HepG2 (cell line): ENCODE data around the gene KIF1B. TPM values are rescaled to one million over a fixed set of nuclear protein-coding genes. Genes with fewer than 3 reads are reported as not detected.

Source experiments
- AKAP8 ChIP-seq: sonication (generic); formaldehyde crosslinking; IDR thresholded peaks from 2 replicates; pipeline ENCODE4 v1.5.1; 2020; ENCODE audit warnings: mild to moderate bottlenecking, missing genetic modification reagents
- GATA4 ChIP-seq: sonication (generic); IDR thresholded peaks from 2 replicates; pipeline ENCODE4 v1.6.1; 2016; ENCODE audit warnings: antibody characterized with exemption, low read depth, borderline replicate concordance
- KLF16 ChIP-seq, 2 experiments: sonication (generic) in 1 of 2; formaldehyde crosslinking in 1 of 2; IDR thresholded peaks; 2 replicates each; pipeline versions ENCODE4 v1.6.1 to v1.8.0; 2016 to 2023; ENCODE audit warnings: missing genetic modification reagents in 2 of 2, missing compliant biosample characterization in 1 of 2
- KMT2A ChIP-seq: sonication (generic); formaldehyde crosslinking; IDR thresholded peaks from 2 replicates; pipeline ENCODE4 v1.4.0; 2020; ENCODE audit warnings: missing genetic modification reagents
- NFE2L2 ChIP-seq: fragments of 150-350 bp; IDR thresholded peaks from 2 replicates; pipeline ENCODE4 v1.6.1; 2014; ENCODE audit warnings: low read length
- NR2F1 ChIP-seq, 2 experiments: fragments of 450-650 bp in 1 of 2; formaldehyde crosslinking in 1 of 2; IDR thresholded peaks; 2 replicates each; pipeline versions ENCODE4 v1.5.0 to v1.6.1; 2016 to 2020; ENCODE audit warnings: mild to moderate bottlenecking in 1 of 2, missing compliant biosample characterization in 1 of 2, missing genetic modification reagents in 1 of 2, moderate library complexity in 1 of 2
- RFXANK ChIP-seq: IDR thresholded peaks from 2 replicates; pipeline ENCODE4 v1.6.1; 2016
- SALL2 ChIP-seq: sonication (generic); formaldehyde crosslinking; IDR thresholded peaks from 2 replicates; pipeline ENCODE4 v1.8.1; 2023; ENCODE audit warnings: mild to moderate bottlenecking, missing genetic modification reagents, inconsistent platforms
- STAT5B ChIP-seq: sonication (generic); formaldehyde crosslinking; IDR thresholded peaks from 2 replicates; pipeline ENCODE4 v1.4.0; 2020; ENCODE audit warnings: missing genetic modification reagents
- ZFY ChIP-seq: sonication (generic); formaldehyde crosslinking; IDR thresholded peaks from 2 replicates; pipeline ENCODE4 v1.4.0; 2020; ENCODE audit warnings: missing genetic modification reagents
- ZNF556 ChIP-seq: sonication (generic); formaldehyde crosslinking; IDR thresholded peaks from 2 replicates; pipeline ENCODE4 v1.4.0; 2020; ENCODE audit warnings: mild to moderate bottlenecking, missing genetic modification reagents, borderline replicate concordance
- ZNF7 ChIP-seq: IDR thresholded peaks from 2 replicates; pipeline ENCODE4 v1.6.1; 2016; ENCODE audit warnings: missing biosample characterization, missing genetic modification reagents
- polyA plus RNA-seq, 8 experiments: library from polyadenylated mRNA; depleted of rRNA in 3 of 8; stranded (reverse) in 7 of 8; unstranded in 1 of 8; fragments of >200 nt; fragmentation: Illumina TruSeq in 4 of 8; extraction: Trizol in 4 of 8; gene quantifications; 2 replicates each; pipeline versions ENCODE4 v1.2.1 to v1.2.3, GENCODE V29; 2011 to 2016; ENCODE audit warnings: low read depth in 4 of 8, missing spikeins in 1 of 8, mixed read lengths in 1 of 8; ENCODE audit not compliant: insufficient read depth in 1 of 8
- total RNA-seq, 5 experiments: library from RNA; depleted of rRNA; stranded (reverse); fragments of >200 nt; fragmentation: Illumina TruSeq; extraction: Trizol; gene quantifications; 2 replicates each; pipeline ENCODE4 v1.2.3, GENCODE V29; 2016; ENCODE audit warnings: low read depth in 1 of 5
- TF ChIP-seq, protein P1 (sequence below): IDR thresholded peaks from 2 replicates; pipeline ENCODE4 v1.6.1; 2016; ENCODE audit warnings: mild to moderate bottlenecking
- TF ChIP-seq, protein P2 (sequence below): sonication (generic); formaldehyde crosslinking; IDR thresholded peaks from 2 replicates; pipeline ENCODE4 v1.5.0; 2020; ENCODE audit warnings: missing genetic modification reagents, mild to moderate bottlenecking, borderline replicate concordance

The KIF1B gene
- total and polyA plus RNA-seq, 2 of the 13 experiments (the other 11 are each of a cell fraction or from before 2014, with no cell fraction given), result 26.7 to 32.5 TPM

DNA sequence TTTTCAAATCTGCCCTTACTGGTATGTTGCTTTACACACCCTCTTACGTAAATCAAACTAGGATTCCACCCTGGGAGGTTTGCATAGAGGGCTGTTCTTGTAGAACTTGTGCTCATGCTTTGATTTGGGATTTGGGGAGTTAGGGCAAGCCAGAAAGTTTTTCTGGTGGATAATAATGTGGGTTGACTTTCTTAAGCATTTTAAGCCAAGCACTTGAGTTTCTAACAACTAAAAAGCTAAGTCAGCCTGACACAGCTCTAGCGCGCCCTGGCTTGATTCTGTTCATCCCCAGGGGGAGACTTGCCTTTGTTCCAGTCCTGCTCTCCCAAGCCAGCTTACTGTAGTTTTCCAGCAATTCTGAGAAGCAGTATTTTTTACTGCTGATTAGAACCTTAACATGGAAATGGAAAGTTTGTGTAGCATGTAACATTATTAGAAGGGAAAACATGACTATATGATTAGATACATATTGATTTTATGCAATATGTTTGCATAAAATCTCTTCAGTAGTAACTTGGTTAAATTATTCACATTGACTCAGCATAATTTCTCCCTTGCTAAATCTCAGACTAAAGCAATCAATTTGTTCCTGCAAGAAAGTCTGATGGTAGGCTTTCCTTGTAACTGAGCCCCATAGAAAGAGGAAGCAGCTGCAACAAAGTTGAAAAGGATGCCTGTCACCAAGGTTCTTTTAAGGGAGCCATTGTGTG lies 177.5 kb downstream of the KIF1B start (continued):
- TF ChIP-seq, protein P1, sequence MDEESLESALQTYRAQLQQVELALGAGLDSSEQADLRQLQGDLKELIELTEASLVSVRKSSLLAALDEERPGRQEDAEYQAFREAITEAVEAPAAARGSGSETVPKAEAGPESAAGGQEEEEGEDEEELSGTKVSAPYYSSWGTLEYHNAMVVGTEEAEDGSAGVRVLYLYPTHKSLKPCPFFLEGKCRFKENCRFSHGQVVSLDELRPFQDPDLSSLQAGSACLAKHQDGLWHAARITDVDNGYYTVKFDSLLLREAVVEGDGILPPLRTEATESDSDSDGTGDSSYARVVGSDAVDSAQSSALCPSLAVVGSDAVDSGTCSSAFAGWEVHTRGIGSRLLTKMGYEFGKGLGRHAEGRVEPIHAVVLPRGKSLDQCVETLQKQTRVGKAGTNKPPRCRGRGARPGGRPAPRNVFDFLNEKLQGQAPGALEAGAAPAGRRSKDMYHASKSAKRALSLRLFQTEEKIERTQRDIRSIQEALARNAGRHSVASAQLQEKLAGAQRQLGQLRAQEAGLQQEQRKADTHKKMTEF (CRISPR knock-in tag), result 0 out of 2 replicates have a peak, but pooled peaks have one; percentile 14
- TF ChIP-seq, protein P2, sequence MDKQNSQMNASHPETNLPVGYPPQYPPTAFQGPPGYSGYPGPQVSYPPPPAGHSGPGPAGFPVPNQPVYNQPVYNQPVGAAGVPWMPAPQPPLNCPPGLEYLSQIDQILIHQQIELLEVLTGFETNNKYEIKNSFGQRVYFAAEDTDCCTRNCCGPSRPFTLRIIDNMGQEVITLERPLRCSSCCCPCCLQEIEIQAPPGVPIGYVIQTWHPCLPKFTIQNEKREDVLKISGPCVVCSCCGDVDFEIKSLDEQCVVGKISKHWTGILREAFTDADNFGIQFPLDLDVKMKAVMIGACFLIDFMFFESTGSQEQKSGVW (CRISPR knock-in tag), result no peak
- TF ChIP-seq SALL2 (CRISPR knock-in tag) (no peak), AKAP8 (CRISPR knock-in tag) (no peak), RFXANK (no peak), GATA4 (no peak), NR2F1 (CRISPR knock-in tag; IDR thresholded peaks at IDR 0.05) (no peak), ZFY (no peak), ZNF556 (no peak), KMT2A (no peak), NFE2L2 (peak; percentile 54; the same call in 1 of the 2 replicates), KLF16 (CRISPR knock-in tag; IDR thresholded peaks at IDR 0.05) (0 out of 4 replicates have a peak, but pooled peaks of 1 of the 2 experiments have one; percentile 7), ZNF7 (CRISPR knock-in tag) (no peak), STAT5B (no peak)
- TF ChIP-seq, all 625 proteins: peak for 6
